GM10266 (cell line): ENCODE measurements around the gene DMTF1.
A peak's percentile ranks its signal among the peaks of the same experiment; 100 is the strongest.

Experiments
- DNase-seq: peaks from one replicate; pipeline ENCODE4 v3.0.0; 2012; ENCODE audit errors: extremely low spot score
- TF ChIP-seq, protein P1 (sequence below): IDR thresholded peaks from 2 replicates; pipeline ENCODE4 v1.5.1; 2012; ENCODE audit warnings: mild to moderate bottlenecking, low read depth; ENCODE audit not compliant: control insufficient read depth, insufficient read depth; ENCODE audit errors: missing control alignments

Gene DMTF1

DNA sequence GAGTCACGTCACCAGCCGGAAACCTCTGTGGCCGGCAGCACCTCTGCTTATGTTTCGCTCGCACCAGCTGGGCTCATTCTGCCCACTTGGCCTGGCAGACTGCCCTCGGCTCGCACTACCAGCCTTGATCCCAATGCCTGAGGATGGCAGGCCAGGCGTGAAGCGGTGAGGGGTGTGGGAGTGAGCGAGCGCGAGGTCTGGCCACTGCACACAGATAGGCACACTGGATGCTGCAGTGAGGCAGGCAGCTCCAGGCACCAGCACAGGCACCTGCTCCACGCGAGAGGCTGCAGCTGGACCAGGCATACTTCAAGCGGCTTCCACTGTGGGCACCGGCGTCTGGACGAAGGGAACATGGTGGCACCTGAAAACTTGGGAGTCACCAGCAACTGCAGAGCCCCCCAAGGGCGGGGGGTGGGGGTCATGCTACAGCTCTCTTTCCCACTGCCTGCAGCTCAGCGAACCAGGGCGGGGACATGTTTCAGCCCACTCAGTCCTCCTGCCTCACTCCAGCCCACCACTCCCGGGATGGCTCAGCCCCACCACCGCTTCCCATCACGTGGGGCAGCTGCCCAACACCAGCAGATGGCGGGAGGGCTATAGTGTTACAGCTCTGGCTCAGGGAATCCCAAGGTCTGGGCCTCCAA, 5.4 kb upstream of the DMTF1 start:
- TF ChIP-seq, protein P1, sequence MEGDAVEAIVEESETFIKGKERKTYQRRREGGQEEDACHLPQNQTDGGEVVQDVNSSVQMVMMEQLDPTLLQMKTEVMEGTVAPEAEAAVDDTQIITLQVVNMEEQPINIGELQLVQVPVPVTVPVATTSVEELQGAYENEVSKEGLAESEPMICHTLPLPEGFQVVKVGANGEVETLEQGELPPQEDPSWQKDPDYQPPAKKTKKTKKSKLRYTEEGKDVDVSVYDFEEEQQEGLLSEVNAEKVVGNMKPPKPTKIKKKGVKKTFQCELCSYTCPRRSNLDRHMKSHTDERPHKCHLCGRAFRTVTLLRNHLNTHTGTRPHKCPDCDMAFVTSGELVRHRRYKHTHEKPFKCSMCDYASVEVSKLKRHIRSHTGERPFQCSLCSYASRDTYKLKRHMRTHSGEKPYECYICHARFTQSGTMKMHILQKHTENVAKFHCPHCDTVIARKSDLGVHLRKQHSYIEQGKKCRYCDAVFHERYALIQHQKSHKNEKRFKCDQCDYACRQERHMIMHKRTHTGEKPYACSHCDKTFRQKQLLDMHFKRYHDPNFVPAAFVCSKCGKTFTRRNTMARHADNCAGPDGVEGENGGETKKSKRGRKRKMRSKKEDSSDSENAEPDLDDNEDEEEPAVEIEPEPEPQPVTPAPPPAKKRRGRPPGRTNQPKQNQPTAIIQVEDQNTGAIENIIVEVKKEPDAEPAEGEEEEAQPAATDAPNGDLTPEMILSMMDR = no peak
- DNase-seq = no peak

DNA sequence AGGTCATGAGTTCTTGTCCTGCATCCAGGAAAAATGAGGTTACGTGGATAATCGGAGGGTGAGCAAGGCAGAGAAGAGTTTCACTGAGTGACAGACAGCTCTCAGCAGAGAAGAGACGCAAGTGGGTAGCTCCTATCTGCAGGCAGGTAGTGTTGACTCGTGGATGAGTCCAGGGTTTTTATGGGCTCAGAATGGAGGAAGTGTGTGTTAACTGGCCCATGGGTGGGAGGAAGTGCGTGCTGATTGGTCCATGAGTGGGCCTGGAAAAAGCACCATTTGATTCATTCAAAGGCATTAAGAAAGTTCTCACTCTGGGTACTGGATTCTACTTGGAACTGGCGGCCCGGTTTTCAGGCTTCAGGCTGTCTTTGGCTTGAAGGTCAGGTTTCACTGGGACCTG, 4.8 kb upstream of the DMTF1 start:
- TF ChIP-seq, protein P1 = no peak
- DNase-seq = no peak

DNA sequence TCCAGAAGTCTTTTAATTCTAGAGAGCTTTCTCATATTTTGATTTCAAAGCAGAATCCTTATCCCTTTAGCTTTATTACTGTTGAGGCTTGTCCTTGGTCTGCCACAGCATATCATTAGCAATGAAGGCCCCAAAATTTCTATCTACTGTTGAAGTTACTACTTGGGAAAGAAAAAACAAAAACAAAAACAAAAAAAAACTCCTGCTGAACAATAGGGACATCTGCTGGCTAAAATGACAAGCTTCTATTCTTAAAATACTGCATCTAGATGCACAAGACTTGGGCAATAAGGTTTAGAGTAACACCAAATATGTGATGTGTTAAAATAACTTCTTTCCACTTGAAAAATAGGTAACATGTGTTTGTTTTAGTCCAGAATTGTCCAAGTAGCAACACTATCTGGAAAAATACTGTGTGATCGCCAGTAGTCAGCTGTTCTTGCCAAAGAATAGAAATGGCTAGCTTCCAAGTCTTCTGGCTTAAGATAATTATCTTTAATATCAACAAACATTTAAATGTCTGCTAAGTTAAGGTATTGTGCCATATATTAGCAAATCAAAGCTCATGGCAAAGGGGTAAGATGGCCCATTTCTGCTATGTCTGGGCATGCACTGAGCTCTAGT, 3.8 kb upstream of the DMTF1 start:
- peak; percentile 30 for DNase-seq
- TF ChIP-seq, protein P1 = peak; percentile 55

DNA sequence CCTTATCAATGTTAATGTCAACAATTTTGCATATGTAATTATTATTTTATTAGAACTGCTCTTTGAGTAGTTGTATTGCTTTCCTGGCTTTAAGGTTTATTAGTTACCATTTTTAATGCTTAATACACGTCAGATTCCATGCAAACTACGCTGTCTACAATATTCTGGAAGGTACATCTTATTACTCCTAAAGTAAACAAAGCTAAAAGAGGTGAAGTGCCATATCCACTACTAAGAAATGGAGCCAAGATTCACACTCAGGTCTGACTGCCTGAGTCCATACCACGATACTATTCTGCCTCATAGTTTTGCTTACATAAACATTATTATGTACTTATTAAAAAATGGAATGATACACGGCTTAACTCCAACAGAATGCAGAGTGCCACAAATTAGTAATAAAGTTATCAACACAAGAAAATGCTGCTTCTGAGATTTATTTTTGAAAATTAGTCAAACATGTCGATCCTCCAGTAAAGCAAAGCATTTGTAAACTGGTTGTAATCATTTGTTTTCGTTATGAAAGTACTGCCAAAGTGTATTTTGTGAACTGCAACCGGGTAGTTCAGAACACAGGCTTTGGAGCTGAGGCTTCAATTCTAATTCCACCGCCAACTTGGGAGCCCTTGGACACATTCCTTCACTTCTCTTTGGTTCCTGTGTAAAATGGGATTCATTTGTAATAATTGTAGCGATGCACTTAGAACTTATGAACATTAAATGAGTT, 1.1 kb upstream of the DMTF1 start:
- DNase-seq = no peak
- TF ChIP-seq, protein P1 = no peak

DNA sequence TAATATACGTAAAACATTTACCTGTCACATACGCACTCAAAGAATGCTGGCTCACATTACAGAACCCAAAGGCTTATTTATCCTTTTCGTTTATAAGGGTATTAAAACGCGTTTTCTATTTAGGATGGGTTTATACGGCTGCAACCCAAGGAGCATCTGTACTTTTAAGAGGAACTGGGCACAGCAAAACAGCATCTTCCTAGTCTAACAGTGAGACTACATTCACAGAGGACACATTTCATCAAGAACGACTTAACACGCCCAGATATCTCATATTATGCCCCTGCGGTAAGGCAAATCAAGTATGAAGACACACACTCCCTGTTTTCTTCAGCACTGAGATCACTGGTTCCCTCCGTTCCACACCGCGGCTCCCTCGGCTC, 533 bp upstream of the DMTF1 start:
- DNase-seq = peak; percentile 36
- TF ChIP-seq, protein P1 = no peak

DNA sequence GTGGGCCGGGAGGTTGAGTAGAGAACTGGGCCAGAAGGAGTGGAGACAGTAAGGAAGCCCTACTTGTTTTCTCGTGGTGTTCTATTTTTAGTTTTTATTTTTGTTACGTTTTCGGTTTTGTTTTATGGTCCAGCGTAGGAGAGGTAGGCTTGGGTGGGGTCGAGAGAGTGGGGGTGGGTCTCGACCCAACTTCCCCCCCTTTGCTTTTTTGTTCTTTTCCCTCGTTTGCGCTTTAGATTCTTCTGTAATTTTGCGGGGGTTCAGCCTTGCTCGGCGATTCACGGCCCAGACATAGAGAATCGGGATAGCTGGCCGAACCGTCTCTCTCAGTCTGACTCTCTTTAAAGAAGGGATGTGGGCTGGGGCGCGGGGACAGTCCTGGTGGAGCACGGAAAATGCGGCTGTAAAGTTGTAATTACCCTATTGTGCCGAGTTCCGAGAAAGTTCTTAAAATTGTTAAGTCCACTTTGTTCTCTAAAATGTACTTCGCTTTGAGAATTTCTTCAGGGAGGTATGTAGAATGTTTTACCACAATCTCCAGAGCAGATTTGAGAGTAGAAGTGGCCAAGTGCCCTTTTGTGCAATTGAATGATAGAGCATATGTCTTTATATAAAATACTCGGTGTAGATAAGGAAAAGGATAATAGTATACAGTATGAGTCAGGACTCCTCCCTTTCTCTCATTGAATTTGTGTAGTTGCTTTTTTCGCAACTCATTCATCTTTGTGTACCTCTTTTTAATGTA, 816 bp downstream of the DMTF1 start:
- peak; percentile 44 for DNase-seq
- TF ChIP-seq, protein P1 = no peak
